Measurements from ENCODE around the gene MPDZ.

MPDZ gene

DNA sequence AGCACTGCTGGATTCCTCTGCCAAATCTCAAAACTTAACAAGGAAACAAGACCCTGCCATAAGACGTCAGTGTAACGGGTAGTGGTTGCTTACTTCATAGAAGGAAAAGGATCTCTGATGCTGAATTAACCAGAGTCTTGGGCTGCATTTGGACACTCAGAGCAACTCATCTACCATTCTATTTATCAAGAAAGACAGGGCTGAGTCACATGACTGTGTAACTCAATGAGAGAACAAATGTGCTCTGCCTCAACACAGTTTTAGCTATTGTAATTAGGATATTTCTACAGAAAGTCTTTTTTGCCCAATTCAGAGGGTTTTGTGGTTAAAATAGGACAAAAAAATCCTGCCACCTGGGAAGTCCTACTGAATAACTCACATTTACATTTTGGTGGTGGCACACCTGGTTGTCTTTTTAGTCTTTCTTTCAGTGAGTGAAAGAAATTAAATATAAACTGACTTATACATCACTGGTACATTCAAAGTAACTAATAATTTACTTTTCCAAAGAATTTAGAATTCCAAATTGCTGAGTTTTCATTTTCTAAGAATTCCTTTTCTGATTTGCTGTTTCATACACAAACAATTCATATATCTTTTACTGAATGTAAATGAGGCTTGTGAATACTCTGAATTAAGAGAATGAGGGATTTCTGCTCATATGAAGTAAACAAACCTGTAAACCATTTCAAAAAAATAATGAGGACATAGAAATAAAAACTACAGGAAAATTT is 104.4 kb downstream of the MPDZ start:
- H3K4me3 Mint-ChIP-seq: no peak overlapping the region
- H3K27me3 Mint-ChIP-seq: no peaks in the 10 kb centered on the region
- DNase-seq (no peak), ATAC-seq (no peak)
- H3K9me3 Mint-ChIP-seq: peaks cover 9% of the 10 kb centered on the region in 2 donors
- no peak overlapping the region for H3K27ac Mint-ChIP-seq
- no peaks in the 10 kb centered on the region for H3K4me1 Mint-ChIP-seq

DNA sequence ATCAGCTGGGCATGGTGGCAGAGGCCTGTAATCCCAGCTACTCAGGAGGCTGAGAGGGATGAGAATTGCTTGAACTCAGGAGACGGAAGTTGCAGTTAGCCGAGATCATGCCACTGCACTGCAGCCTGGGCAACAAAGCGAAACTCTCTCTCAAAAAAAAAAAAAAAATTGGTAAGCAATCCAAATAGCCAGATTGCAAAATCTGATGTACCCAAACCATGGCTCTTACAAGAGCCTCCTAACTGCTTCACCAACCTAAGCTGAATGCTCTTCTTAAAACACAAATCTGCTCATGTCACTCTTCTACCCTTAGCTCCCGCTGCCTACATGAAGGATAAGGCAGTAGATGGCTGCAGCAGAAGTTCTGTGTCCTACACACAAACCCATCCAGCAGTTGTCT is 105.9 kb downstream of the MPDZ start:
- Mint-ChIP-seq H3K9me3 (peaks cover 7 to 17% of the 10 kb centered on the region in 2 donors), H3K4me3 (no peak overlapping the region), H3K27ac (no peak overlapping the region), H3K27me3 (no peaks in the 10 kb centered on the region), H3K4me1 (no peaks in the 10 kb centered on the region)
- ATAC-seq (no peak), DNase-seq (no peak)

DNA sequence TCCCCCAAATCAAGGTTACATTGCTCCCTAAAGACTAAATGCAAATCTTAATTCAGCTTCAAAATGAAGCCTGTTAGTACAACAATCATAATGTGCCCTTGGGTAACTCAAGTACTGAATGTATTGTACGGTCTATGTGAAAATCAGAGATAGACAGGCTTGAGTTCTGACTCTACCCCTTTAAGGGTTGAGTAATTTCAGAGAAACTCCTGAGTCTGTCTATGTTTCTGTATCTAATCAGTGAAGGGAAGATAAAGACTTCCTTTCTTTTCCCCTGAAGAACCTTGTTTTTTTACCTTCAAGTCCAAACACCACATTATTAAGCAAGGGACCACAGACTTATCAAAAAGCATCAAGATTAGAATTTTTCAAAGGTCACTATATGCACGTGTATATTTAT is 108.2 kb downstream of the MPDZ start:
- Mint-ChIP-seq H3K4me3 (no peak overlapping the region), H3K4me1 (no peaks in the 10 kb centered on the region), H3K27me3 (no peaks in the 10 kb centered on the region), H3K9me3 (peaks cover 7 to 17% of the 10 kb centered on the region in 2 donors), H3K27ac (no peak overlapping the region)
- DNase-seq (no peak), ATAC-seq (no peak)

DNA sequence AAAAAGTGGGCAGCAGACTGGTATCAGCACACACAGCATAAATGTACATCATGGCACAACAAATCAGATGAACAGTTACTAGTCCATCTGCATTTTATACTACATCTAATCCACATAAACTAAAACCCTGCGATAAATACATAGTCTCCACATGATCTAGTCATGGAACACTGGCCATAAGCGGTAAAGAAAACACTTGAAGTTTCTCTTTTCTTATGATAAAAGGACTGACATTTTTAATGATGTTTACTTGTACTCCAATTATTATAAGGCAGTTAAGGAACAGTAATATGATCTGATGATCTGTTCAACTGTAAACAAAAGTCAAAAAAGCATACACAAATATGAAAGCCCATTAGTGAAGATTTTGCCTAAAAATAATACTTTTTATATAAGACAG is 112.5 kb downstream of the MPDZ start:
- no peak overlapping the region for H3K4me3 Mint-ChIP-seq
- H3K27me3 Mint-ChIP-seq: no peaks in the 10 kb centered on the region
- DNase-seq: no peak
- ATAC-seq: no peak
- H3K4me1 Mint-ChIP-seq: no peaks in the 10 kb centered on the region
- H3K9me3 Mint-ChIP-seq: peaks cover 0 to 13% of the 10 kb centered on the region in 2 donors
- H3K27ac Mint-ChIP-seq: no peak overlapping the region

DNA sequence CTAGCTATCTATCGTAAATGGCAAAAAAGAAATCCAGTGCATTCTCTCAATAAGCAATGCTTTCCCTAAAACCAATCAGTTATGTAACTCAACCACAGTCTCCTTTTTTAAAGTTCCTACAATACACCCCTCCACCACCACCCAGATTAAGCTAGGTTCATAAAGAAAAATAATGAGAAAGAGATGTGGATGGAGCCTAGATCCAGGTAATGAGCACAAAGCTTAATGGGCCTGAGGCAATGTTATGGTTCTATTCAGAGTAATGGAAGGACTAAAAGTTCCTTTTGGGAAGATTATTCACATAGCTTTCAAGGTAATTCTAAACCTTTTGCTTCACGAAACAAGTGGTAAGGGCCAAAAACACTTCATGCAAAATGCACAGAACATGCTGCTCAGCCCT is 113.5 kb downstream of the MPDZ start:
- H3K27ac Mint-ChIP-seq: no peak overlapping the region
- H3K27me3 Mint-ChIP-seq: no peaks in the 10 kb centered on the region
- peaks cover 0 to 9% of the 10 kb centered on the region in 2 donors for H3K9me3 Mint-ChIP-seq
- H3K4me1 Mint-ChIP-seq: no peaks in the 10 kb centered on the region
- ATAC-seq (no peak), DNase-seq (no peak)
- H3K4me3 Mint-ChIP-seq: no peak overlapping the region

DNA sequence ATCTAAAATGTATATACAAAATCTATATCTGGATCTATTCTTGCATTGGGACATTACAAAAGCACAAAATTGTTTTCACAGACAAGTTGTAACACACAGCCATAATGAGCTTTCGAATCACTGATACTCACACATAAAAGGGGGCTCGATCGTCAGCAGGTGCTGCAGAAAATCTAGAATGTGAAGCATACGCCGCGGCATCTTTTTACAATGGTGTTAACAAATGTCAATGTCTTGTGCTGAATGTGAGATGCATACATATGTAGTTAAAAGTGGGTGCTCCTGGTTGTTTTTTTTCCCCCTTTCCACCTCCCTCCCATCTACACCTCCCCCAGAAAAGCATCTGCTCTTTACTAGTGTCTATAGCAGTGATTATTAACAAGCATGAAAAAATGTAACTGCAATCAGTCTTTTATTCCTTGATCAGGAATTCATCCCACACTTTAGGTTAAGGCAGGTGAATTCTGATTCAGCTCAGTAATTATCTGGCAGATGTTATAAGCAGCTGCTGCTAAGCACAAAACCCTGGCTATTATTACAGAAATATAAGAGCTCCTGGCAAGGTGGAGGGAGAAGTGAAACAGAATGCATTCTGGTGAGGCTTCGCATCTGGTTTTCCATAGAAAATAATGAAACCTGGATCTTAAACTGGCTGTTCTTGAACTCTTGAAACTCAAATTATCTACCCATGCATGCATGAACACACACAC is 114.1 kb downstream of the MPDZ start:
- ATAC-seq (no peak), DNase-seq (no peak)
- peaks cover 0 to 9% of the 10 kb centered on the region in 2 donors for H3K9me3 Mint-ChIP-seq
- no peak overlapping the region for H3K4me3 Mint-ChIP-seq
- no peak overlapping the region for H3K27ac Mint-ChIP-seq
- H3K4me1 Mint-ChIP-seq: no peaks in the 10 kb centered on the region
- H3K27me3 Mint-ChIP-seq: no peaks in the 10 kb centered on the region

DNA sequence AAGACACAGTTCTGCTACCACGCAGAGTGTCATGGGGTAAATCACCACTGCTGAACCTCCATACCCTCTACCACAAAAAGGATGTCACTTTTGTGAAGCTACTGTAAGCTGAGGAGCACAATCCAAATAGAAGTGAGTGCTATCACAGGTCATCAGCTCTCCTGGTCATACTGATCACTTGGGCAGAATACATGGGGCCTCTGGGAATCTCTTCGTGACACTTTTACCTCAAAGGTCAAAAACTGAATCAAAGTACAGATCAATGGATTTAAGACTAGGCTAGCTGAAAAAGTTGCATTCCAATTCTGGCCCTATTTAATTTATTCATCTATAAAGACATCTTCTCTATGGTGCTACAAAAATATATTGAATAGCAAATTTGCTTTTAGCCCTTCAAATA is 115.5 kb downstream of the MPDZ start:
- no peak for ATAC-seq
- Mint-ChIP-seq H3K4me3 (no peak overlapping the region), H3K9me3 (no peaks in the 10 kb centered on the region), H3K27me3 (no peaks in the 10 kb centered on the region), H3K27ac (no peak overlapping the region), H3K4me1 (no peaks in the 10 kb centered on the region)
- no peak for DNase-seq

DNA sequence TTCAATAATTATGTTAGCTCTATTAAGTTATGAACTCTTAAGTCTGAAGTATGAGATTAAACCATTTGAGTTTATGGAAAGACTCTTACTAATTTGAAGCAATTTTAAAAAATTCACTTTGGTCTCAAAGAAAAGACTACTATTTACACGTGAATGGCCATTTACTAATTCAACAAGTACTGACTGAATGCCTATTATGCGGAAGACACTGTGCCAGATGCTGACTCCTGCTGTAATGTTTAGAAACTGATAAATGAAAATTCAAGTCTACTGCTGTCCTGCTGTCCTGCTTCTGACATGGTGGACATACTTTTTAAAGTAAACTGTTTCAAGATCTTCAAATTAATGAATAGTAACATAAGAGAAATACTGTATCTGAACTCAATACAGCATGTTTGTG is 116.2 kb downstream of the MPDZ start:
- ATAC-seq (no peak), DNase-seq (no peak)
- H3K27me3 Mint-ChIP-seq: no peaks in the 10 kb centered on the region
- H3K27ac Mint-ChIP-seq: no peak overlapping the region
- no peaks in the 10 kb centered on the region for H3K9me3 Mint-ChIP-seq
- no peak overlapping the region for H3K4me3 Mint-ChIP-seq
- H3K4me1 Mint-ChIP-seq: no peaks in the 10 kb centered on the region

DNA sequence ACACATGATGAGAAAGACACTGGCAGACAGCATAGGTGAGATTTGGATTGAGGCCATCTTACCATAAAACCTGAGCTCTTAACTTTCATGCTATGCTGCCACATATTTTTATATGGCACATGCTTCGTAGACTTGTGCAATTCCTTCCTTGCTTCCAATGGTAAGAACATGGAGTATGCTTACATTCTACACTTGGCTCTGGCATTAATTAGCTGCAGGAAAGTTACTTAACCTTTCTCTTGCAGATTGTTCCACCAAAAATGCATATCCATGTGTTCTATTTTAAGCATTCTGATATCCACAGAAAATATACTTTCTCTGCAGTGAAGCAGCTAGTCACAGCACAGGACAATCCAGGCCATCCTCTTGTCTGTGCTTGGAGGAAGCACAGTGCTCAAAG is 119.4 kb downstream of the MPDZ start:
- no peak for ATAC-seq
- DNase-seq: no peak
- no peak overlapping the region for H3K4me3 Mint-ChIP-seq
- H3K4me1 Mint-ChIP-seq: no peaks in the 10 kb centered on the region
- no peak overlapping the region for H3K27ac Mint-ChIP-seq
- H3K27me3 Mint-ChIP-seq: no peaks in the 10 kb centered on the region
- no peaks in the 10 kb centered on the region for H3K9me3 Mint-ChIP-seq

DNA sequence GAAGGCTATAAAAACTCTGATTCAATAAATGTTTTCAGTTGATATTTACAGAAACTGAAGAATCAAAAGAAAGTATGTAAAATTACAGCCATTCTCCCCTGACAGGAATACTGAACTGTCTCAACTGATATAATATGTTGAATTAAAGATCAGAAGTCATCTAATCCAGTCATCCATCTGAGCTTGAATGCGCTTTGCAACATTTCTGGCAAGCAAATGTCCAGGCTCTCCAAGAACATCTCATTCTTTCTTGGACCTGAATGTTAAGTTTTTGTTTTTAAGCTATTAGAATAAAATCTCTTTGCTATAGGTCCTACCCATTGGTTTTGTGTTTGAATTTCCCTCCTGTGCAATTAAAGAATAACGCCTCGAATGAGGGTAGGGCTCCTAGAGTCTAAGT is 120.5 kb downstream of the MPDZ start:
- DNase-seq: no peak
- H3K4me3 Mint-ChIP-seq: no peak overlapping the region
- ATAC-seq: no peak
- H3K27ac Mint-ChIP-seq: no peak overlapping the region
- no peaks in the 10 kb centered on the region for H3K27me3 Mint-ChIP-seq
- no peaks in the 10 kb centered on the region for H3K4me1 Mint-ChIP-seq
- H3K9me3 Mint-ChIP-seq: no peaks in the 10 kb centered on the region

DNA sequence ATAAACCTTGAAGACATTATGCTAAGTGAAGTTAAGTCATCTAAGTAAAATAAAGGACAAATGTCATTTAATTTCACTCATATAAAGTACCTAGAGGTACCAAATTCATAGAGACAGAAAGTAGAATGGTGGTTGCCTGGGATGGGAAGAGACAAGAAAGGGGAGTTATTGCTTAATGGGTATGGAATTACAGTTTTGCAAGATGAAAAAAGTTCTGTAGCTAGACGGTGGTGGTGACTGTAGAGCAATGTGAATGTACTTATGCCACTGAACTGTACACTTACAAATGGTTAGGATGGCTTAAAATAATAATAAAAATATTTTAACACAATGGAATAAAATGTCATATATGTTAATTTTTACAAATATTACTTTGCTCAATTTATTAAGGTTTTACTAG is 128.0 kb downstream of the MPDZ start:
- Mint-ChIP-seq H3K27me3 (no peaks in the 10 kb centered on the region), H3K4me1 (no peaks in the 10 kb centered on the region), H3K4me3 (no peak overlapping the region), H3K9me3 (peaks cover 0 to 17% of the 10 kb centered on the region in 2 donors), H3K27ac (no peak overlapping the region)
- DNase-seq: no peak
- no peak for ATAC-seq

DNA sequence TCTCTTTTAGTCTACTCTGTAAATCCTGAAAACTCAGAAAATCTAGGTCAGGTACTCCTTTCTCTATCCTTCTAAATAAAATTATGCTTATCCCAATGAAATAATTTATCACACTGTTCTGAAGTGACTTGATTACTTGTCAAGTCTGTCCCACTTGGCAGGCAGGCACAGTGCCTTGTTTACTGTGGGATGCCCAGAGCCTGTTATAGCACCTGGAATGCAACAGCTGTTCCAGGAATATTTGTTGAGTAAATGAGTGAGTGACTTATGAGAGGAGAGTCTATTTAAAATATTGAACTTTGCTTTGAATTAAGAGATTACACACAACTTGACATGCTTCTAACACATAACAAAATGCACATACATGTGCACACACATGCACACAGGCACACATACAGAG is 130.0 kb downstream of the MPDZ start:
- H3K9me3 Mint-ChIP-seq: peaks cover 4 to 17% of the 10 kb centered on the region in 2 donors
- ATAC-seq: no peak
- H3K27ac Mint-ChIP-seq: no peak overlapping the region
- no peaks in the 10 kb centered on the region for H3K4me1 Mint-ChIP-seq
- DNase-seq: no peak
- no peak overlapping the region for H3K4me3 Mint-ChIP-seq
- no peaks in the 10 kb centered on the region for H3K27me3 Mint-ChIP-seq

DNA sequence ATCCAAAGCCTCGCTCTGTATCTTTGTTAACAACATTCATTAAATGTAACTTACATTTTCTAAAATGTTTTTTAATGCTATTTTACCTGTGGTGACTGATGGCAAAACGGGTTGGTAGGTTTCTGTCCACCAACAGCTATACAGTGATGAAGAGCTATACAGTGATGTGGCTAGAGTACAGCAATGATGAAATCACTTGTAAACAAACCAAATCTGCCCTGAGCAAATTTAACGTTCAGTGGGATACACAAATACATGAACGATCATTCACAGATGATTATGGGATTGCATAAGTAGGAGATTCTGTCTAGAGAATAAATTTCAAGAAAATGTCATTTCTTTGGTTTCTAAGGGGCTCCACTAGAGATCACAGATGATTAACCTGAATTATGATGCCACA is 132.7 kb downstream of the MPDZ start:
- Mint-ChIP-seq H3K4me1 (no peaks in the 10 kb centered on the region), H3K9me3 (peaks cover 0 to 5% of the 10 kb centered on the region in 2 donors), H3K27ac (no peak overlapping the region), H3K27me3 (no peaks in the 10 kb centered on the region), H3K4me3 (no peak overlapping the region)
- ATAC-seq (no peak), DNase-seq (no peak)

DNA sequence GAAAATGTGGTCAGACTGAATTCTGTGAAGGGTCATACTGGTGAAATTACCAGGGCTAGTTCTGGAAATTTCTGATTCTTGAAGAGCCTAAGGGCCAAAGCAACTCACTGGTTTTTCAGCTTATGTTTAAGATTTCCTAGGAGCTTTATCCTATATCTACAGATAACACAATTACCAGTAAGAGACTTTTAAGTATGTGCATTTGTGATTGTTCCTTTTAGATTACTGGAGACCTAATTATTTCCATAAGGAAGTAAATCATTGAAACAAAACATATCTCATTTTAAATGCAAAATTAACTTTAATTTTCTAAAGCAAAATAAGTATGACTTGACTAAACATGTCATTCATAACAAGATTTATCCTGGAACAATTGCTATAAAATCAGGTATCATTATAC is 134.2 kb downstream of the MPDZ start:
- Mint-ChIP-seq H3K27ac (no peak overlapping the region), H3K27me3 (no peaks in the 10 kb centered on the region), H3K4me3 (no peak overlapping the region), H3K4me1 (no peaks in the 10 kb centered on the region), H3K9me3 (peaks cover 0 to 5% of the 10 kb centered on the region in 2 donors)
- DNase-seq: no peak
- ATAC-seq: no peak

DNA sequence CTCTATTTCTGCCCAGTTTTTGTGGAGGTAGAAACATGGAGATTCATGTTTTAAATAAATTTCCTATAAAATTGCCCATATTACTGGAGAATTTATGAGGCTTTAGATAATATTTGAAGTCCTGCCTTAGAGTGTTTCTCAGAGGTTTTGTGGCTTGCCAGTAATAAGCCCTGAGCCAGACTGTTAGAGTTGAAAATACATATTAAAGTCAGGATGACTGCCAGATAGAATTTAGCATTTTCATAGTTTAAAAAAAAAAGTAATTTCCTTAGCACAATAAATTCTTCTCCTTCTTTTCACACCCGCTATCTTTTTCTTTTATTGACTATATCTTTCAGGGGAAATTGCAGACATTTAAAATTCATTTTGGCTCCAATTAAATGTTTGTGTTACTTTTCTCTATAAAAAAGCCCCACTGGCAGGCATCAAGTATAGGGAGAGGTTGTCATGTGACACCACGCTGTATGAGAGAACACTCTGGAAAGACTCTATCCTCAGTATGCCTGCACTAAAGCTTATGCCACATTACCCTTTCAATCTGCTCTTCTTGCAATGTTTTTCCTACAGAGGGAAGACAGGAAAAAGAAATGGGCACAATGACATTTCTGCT is 135.2 kb downstream of the MPDZ start:
- no peak overlapping the region for H3K4me3 Mint-ChIP-seq
- DNase-seq (no peak), ATAC-seq (no peak)
- peaks cover 0 to 5% of the 10 kb centered on the region in 2 donors for H3K9me3 Mint-ChIP-seq
- H3K27ac Mint-ChIP-seq: no peak overlapping the region
- no peaks in the 10 kb centered on the region for H3K27me3 Mint-ChIP-seq
- no peaks in the 10 kb centered on the region for H3K4me1 Mint-ChIP-seq

DNA sequence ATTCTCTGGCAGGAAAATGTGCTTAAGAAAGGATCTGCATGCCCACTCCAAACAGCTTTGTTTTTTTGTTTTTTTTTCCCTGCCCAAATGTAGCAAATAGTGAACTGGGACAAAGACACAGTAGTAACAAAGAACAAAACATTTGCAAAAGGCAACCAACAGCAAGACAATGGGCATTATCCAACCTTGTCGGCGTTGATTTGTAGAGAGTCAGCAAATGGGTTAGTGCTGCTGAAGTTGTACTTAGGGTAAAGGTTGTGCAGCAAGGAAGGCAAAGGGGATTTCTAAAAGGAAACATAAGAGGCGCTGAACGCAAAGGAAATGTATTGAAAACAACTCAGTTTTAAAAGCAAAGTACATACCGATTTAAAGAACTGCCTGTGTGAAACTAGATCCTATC is 136.2 kb downstream of the MPDZ start:
- Mint-ChIP-seq H3K27me3 (no peaks in the 10 kb centered on the region), H3K4me1 (no peaks in the 10 kb centered on the region), H3K27ac (no peak overlapping the region), H3K9me3 (peaks cover 0 to 5% of the 10 kb centered on the region in 2 donors), H3K4me3 (no peak overlapping the region)
- no peak for ATAC-seq
- no peak for DNase-seq
